ENCODE measurements around the gene LRFN5.
"Not testable (repeated sequence)": the region's sequence is repeated elsewhere in the genome, so short reads cannot be mapped to it uniquely, and the experiment has no call there.

The LRFN5 gene

DNA sequence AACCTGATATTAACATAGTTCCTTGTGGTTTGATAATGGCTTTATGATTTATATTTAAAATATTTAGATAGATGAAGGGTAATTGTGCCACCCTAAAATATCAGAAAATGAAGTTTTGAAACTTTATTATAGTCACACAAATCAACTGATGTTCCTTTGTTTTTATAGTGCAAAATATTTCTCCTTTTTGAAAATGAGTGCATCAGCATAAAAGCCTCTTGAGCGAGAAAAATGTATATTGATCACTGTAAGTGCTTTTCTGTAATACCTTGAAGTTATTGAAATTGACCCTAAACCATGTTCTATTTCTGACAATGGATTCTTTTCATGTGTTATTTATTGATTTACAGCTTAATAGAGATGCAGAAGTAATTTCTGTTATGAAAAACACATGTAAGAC, 35.0 kb downstream of the LRFN5 start:
- DNase-seq = no peak

- DNase-seq = no peak
Observed at GRCh38 chr14:41642367-41642766, 35.7 kb downstream of the LRFN5 start.

GRCh38 chr14:41642789-41643188, 36.1 kb downstream of the LRFN5 start:
- no peak for DNase-seq

GRCh38 chr14:41644606-41645005, 37.9 kb downstream of the LRFN5 start:
- no peak for DNase-seq

DNA sequence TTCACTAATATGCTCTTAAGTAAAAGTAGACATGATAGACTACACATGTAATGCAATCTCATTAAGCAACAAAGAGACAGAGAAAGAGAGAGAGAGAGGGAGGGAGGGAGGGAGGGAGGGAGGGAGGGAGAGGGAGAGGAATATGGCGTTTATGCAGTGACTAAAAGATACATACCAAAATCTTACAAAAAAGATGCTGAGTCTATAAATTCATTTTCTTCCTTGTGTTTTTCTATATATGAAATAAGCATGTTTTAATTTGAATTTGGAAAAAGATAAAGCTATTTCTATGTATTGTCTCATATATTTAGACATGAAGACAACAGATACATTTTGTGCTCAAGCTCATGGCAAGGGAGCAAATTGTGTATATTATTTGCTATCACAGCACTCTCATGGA, 44.1 kb downstream of the LRFN5 start:
- DNase-seq = no peak

DNA sequence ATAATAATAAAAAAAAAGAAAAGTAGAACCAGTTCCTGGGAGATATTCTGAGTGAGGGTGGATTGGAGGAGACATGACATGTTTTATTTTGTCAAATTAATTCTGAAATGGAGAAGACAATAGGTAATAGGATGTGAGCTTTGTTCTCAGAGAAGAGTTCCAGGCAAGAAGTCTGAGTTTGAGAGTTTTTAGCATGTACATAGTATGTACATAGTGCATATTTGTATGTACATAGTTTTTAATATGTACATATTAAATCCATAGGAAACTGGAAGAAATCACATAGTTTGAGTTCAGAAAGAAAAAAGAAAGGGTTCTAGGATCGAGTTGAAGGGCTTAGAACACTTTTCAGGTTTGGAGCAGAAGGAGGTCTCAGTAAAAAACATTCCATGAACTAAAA, 47.5 kb downstream of the LRFN5 start:
- DNase-seq = no peak

DNA sequence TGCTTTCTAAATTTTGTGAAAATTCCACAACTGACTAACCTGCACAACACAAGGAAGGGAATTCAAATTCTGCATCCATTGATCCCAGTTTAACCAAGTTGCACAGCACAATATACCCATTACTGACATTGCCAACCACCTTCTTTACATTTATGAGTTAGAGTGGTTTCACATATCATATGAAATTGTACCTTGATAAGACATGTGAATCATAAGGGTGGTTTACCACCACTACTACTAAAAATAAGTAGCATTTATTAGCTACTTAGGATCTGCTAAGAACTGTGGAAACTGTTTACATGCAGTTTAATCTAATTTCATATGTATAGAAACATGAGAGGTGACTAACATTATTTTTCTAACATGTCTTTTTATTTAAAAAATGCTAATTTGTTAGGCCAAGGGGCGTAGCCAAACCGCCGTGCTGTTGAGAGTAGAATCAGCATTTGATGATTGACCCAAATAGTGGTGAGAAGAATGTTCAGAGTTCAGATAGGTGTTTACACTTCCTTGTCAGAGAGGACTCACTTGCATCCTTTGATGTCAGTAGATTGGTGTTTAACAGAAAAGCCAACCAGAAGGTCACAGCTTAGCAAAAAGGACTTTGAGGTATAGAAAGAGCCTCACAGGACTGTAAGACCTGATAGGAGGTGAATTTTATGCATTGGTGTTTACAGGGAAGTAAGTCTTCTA, 56.2 kb downstream of the LRFN5 start:
- DNase-seq = no peak

- DNase-seq = no peak
Observed at GRCh38 chr14:41663473-41663850, 56.8 kb downstream of the LRFN5 start.

DNA sequence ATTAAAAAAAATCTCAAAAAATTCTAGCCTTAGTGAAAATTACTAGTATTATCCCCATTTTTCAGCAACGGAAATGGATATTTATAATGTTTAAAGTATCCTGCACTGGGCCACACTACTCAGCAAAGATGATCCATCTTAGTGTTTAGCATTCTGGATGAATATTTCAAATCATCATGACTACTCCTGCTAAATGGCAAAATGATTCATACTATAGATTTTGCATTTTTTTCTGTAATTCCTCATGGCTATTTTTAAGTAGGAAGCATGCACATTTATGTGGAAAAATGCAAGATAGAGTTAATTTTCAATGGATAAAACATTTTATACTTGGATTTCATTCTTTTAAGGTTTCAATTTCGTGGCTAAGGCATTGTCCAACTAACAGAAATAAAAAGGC, 59.6 kb downstream of the LRFN5 start:
- DNase-seq = no peak

- no peak for DNase-seq
Observed at GRCh38 chr14:41668356-41668755, 61.7 kb downstream of the LRFN5 start.

- DNase-seq = not testable (repeated sequence)
Observed at GRCh38 chr14:41673601-41674000, 66.9 kb downstream of the LRFN5 start.

DNA sequence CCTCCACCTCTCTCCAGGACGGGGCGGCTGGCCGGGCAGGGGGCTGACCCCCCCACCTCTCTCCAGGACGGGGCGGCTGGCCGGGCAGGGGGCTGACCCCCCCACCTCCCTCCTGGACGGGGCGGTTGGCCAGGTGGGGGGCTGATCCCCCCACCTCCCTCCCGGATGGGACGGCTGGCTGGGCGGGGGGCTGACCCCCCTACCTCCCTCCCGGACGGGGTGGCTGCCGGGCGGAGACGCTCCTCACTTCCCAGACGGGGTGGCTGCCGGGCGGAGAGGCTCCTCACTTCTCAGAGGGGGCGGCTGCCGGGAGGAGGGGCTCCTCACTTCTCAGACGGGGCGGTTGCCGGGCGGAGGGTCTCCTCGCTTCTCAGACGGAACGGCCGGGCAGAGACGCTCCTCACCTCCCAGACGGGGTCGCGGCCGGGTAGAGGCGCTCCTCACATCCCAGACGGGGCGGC, 67.9 kb downstream of the LRFN5 start:
- not testable (repeated sequence) for DNase-seq

DNA sequence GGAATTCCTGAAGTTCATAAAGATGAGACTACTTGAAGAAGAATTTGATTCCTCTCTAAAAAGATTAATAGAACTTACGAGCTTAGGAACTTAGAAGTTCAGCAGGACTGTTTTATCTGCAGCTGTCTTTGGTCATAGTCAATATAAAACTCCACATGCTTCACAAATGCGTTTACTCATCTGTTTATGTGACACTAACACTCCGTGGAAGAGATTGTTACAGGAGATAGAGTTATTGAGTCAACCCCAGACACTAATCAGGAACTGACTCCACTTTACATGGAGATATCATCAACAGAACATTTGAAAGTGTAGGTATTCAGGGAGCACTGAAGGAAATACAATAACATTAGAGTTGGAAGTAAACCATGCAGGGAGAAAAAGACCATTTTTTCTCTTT, 92.8 kb downstream of the LRFN5 start:
- DNase-seq = no peak

DNA sequence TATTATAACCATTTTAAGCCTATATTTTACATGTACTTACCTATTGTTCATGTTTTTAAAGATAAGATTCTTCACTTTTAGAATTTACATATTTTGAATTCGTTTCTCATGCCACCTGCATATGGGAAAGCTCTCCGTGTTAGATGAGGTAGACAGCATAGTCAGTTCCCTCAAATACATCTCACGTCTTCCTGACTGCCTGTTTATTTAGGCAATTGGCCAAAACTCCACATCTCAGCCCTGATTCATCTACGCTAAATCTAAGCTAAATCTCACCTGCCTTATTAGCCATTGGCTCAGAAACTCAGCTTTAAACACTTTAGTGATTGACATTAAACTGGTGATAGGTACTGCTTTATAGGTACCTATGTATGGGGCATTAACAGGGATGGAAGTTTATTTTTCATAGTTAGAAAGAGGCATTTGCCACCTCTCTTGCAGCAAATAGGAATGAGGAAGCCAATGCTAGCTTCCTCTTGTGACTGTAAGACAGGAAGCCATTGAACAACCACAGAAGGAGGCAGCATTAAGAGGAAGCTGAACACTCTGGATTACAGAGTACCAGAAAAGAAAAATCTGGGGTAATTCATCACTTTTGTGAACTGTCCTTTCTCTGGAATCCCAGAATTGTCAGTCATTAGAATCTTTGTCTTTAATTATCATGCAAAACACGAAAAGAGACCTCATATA, 111.9 kb downstream of the LRFN5 start:
- DNase-seq = no peak

DNA sequence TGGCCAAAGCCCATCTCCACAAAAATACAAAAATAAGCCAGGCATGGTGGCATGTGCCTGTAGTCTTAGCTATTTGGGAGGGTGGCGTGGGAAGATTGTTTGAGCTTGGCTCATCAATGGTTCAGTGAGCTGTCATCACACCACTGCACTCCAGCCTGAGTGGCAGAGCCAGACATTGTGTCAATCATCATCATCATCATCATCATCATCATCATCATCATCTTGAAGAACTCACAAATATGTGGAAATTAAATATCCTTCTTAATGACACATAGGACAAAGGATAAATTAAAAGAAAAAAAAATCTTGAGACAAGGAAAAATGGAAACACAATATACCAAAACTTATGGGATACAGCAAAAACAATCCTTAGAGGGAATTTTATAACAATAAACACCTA, 132.5 kb downstream of the LRFN5 start:
- DNase-seq = no peak

GRCh38 chr14:41743140-41743539, 136.5 kb downstream of the LRFN5 start:
- no peak for DNase-seq

GRCh38 chr14:41749429-41749828, 142.8 kb downstream of the LRFN5 start:
- DNase-seq = no peak

- DNase-seq = not testable (repeated sequence)
Observed at GRCh38 chr14:41750575-41750974, 143.9 kb downstream of the LRFN5 start.

- DNase-seq = no peak
Observed at GRCh38 chr14:41758011-41758665, 151.5 kb downstream of the LRFN5 start.

DNA sequence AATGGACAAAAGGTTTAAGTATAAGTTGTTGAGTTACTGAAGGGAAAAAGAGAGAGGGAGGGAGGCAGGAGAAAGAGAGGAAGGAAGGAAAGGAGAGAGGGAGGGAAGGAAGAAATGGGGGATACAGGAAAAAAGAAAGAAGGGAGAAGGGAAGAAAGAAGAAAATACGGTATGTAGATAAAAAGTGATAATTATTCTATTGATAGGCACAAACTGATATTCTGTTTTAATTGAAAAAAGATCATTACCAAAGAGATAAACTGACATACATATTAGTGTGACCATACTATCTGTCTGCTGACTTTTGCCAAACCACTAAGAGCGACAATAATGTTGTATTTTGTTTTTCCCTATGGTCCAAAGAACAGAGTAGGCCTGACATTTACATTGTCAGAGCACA, 154.5 kb downstream of the LRFN5 start:
- DNase-seq = no peak

- no peak for DNase-seq
Observed at GRCh38 chr14:41766772-41767171, 160.1 kb downstream of the LRFN5 start.

DNA sequence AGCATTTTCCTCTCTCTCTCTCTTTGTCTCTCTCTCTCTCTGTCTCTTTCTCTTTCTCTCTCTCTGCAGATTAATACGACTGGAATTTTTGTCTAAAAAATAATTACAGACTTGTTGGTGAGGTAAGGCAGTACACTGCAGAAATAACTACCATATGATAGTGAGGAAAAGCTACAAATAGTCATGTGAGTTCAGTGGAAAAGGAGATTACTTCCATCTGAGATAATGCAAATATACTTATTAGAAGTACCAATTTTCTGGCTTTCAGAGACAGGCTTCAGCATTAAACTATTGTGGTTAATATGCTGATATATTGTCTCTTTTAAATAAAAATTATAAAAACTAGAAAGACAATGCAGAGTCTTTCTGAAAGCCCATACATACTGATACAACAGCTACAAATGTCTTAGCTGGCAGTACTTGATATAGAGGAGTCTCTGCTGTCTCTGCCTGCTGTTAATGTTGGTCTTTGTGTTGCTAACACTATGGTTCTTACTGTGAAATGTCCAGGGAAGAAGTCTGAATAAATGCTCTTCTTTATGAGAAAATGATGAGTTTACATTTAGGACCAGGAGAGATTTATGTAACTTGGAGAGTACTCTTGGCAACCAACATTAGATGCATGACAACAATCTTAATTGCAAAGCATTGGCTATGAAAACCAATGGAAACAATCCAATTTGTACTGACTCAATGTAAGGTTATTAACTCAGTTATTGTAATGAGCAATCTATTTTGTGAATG, 167.0 kb downstream of the LRFN5 start:
- DNase-seq = no peak

- DNase-seq = no peak
Observed at GRCh38 chr14:41782511-41782910, 175.8 kb downstream of the LRFN5 start.

DNA sequence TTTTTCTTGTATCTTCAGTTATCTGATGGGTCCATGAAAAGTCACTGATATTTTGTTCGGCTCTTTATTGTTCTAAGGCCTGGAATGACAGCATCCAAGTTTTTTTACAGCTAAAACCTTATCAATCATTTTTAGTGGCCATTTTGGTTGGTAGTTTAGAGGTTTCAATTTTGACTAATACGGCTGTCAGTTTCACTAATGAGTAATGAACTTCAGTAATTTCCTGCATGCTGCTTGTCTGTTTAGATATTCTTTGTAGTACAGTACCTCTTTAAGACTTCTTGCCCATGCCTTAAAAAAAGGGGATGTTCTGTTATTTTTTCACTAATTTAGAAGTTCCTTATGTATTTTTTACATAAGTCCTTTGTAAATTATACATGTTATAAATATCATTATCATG, 176.7 kb downstream of the LRFN5 start:
- no peak for DNase-seq
